Measurements from ENCODE around the gene KLHL11.
A peak's percentile ranks its signal among the peaks of the same experiment; 100 is the strongest.
"Not testable (repeated sequence)": the region's sequence is repeated elsewhere in the genome, so short reads cannot be mapped to it uniquely, and the experiment has no call there.

The KLHL11 gene

GRCh38 chr17:41836550-41837196 lies 28.6 kb downstream of the KLHL11 start:
- FAIRE-seq: no peak

DNA sequence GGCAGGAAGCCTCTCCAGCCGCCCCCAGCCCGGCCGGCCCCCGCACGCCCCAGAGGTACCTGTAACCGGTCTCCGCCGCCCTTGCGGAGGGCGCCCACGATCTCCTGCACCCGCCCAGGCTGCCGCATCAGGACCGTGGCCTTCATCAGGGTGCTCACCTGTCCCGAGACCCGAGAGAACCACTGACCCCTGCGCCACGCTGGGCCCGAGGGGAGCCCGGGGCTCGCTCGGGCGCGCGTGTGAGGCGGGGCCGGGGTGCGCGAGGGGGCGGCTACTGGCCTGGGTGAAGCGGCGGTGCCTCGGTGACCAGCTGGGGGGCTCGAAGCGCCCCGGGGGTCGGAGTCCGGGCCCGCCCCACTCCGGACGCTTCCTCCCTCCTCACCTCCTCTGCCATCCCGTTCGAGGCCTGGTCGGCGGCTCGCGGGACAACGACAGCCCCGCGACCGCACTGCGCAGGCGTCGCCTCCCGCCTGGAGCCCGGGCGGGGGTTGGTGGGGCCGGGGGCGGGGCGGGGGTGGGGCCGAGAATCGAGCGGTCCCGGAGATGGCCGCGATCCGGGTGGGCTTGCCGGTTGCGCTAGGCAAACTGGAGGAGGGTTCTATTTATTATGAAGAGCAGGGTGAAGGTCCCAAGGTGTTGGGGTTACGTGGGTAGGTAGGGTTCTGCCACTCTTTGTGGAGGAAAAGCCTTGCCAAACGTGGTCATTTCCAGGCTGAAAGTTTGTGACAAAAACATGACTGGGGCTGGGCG lies 29.2 kb downstream of the KLHL11 start, which contains the start of gene NT5C3B:
NT5C3B (minus strand) TSS at position 433 of the 750 bp plus-strand sequence; CDS start at position 394, 39 bp downstream.
- FAIRE-seq: no peak

DNA sequence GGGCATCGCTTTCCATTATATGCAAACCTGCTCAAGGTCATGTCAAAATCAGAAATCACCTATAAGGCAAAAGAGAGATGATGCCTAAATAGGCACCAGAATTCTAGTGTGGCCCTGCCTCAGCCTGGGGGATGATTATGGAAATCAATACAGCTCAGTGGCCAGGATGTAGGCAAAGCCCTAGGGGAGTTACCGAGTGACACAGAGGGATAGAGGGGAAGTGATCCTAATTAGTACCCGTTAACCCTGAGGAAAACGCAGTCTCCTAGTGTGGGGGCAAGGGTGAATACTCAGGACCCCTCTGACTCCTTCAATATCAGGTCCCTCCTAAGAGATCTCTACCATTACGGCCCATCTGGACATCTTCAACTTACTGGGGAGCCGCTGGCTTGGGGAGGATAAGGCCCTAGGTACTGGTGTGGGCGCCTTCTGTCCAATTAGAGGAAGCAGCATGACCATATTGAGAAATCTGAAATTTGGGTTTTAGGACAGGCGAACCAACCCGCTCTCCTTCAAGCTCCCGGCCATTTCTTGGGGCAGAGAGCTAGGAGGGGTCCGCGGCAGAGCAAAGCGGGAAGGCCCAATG lies 29.9 kb downstream of the KLHL11 start:
- no peak for FAIRE-seq

DNA sequence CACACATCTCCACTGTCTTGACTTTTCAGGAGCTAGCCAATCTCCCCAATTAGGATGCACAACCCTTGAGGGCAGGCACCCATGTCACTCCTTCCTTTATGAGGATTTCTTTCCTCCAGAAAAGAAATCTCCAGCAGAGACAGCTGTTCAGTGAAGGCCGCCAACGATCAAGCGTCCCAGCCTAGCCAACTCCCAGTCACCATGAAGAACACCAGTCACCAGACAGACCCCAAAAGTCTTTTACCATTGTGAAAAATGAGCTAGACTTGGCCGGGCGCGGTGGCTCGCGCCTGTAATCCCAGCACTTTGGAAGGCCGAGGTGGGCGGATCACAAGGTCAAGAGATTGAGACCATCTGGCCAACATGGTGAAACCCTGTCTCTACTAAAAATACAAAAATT lies 35.3 kb downstream of the KLHL11 start:
- FAIRE-seq: not testable (repeated sequence)

DNA sequence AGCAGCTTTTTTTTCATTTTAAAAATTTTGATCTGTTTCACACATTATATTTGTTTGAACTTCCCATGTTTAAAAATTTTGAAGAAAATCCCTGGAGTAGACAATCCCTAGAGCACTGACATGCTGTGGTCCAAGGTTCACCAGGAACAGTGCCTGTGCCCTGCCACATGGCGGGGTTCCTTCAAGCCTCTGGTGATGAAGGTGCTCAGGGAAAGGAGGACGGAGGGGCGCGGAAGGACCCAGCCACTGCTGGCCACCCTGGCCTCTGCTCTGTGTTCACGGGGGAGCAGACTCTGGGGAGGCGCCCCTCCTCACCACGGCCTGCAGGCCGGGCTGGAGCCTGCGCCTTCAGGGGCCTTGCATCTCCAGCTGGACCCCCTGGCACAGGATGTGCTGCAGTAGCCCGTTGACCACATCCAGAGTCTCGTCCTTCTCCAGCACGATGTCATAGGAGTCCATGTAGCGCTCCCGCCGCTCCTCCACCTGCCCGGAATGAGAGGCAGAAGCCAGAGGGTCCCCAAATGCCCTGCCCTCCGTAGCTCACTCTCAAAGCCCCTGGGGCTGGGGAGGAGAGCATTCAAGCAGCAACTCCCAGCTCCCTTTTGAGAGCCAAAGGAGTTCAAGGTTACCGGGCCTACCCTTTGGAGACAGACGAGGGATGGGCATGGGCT lies 39.9 kb downstream of the KLHL11 start:
- FAIRE-seq: no peak

GRCh38 chr17:41824086-41824485 lies 41.1 kb downstream of the KLHL11 start:
- FAIRE-seq: no peak

GRCh38 chr17:41823580-41823979 lies 41.6 kb downstream of the KLHL11 start:
- FAIRE-seq: no peak

DNA sequence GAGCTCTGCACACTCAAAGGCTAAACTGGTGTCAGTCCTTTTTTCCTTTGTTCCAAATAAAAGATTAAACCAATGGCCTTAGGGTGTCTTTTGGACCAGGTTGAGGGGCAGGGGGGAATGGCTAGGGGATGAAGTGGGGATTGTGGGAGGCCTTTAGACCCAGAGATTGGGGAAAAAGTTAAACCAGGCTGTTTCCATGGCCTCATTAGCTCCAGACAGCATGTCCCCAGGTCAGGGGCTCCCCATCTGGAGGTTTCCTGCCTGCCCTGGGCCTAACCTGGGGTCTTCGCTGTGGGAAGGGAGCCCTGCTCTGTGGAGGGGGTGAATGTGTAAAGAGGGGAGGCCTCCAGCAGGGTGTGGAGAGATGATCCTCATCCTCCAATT lies 42.1 kb downstream of the KLHL11 start:
- no peak for FAIRE-seq

- FAIRE-seq: no peak
Observed at GRCh38 chr17:41822216-41823140, 42.7 kb downstream of the KLHL11 start.

- no peak for FAIRE-seq
Observed at GRCh38 chr17:41821776-41822175, 43.4 kb downstream of the KLHL11 start.

DNA sequence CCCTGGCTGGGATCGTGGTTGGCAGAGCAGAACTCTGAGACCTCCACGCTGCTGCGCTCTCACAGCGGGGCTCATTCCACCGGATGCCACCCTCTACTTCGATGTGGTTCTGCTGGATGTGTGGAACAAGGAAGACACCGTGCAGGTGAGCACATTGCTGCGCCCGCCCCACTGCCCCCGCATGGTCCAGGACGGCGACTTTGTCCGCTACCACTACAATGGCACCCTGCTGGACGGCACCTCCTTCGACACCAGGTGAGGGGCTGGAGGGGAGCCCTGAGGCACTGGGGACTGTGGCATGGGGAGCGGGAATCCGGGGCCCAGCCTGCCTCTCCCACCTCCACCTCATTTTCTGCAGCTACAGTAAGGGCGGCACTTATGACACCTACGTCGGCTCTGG lies 47.2 kb downstream of the KLHL11 start:
- no peak for FAIRE-seq

- no peak for FAIRE-seq
Observed at GRCh38 chr17:41816637-41817320, 48.4 kb downstream of the KLHL11 start.

GRCh38 chr17:41814195-41814594 lies 51.0 kb downstream of the KLHL11 start:
- FAIRE-seq: no peak

- no peak for FAIRE-seq
Observed at GRCh38 chr17:41813699-41814124, 51.5 kb downstream of the KLHL11 start.

- no peak for FAIRE-seq
Observed at GRCh38 chr17:41813152-41813680, 52.0 kb downstream of the KLHL11 start.

- FAIRE-seq: peak; percentile 75
Observed at GRCh38 chr17:41812381-41813151, 52.7 kb downstream of the KLHL11 start, which contains the start of gene FKBP10. FKBP10 (plus strand) TSS chr17:41813004; CDS start chr17:41813035, 31 bp downstream.

DNA sequence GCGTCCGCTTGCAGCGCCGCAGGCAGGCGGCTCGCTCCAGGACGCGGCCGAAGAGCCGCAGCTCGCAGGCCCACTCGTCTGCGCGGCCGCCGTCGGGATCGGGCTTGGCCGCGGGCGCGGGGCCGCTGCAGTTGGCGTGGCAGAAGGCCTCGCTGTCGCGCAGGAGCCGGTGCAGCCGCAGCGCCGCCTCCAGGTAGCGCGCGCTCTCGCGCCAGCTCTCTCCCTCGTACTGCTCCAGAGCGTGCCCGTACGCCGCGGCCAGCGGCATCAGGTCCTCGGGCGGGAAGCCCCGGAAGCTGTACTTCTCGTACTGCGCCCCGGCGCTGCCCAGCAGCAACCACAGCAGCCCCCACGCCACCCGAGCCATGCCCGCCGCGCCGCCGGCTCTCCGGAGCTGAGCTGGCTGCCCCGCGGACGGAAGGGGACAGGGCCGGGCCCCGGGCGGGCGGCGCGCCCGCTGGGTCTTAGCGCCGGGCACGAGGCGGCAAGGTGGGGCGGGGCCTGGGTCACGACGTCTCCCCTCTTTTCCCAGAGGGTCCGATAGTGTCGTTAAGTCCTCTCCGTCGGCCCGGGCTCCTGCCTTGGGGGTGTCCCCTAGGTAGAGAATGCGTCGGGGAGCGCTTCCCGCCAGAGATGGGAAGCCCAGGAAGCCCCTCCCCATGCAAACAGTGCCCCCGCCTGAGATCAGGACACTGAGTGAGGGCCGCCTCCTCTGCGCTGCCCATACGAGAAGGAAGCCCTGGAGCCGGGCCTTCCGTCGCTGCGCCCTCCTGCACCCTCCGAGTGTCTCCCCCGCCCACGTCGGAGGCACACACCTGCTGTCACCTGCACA lies 53.5 kb downstream of the KLHL11 start, which contains the start of gene P3H4:
P3H4 (minus strand) TSS at position 401 of the 832 bp plus-strand sequence; CDS start at position 367, 34 bp downstream.
- no peak for FAIRE-seq

- FAIRE-seq: no peak
Observed at GRCh38 chr17:41810659-41811548, 54.3 kb downstream of the KLHL11 start.
